HG03571 (cell line): ENCODE data around the gene MTG2.
A peak's percentile ranks its signal among the peaks of the same experiment; 100 is the strongest.

Source experiments
- ATAC-seq: cut with Tn5 transposase; IDR thresholded peaks from one replicate; pipeline ENCODE4 v1.9.1; 2021; ENCODE audit not compliant: unreplicated experiment

MTG2 gene

DNA sequence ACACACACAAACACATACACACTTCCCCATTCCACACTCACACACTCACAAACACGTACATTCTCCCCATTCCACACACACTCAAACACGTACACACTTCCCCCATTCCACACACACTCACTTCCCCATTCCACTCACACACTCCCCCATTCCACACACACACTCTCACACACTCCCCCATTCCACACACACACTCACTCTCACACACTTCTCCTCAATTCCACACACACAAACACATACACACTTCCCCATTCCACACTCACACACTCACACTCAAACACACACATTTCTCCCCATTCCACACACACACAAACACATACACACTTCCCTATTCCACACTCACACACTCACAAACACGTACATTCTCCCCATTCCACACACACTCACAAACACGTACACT lies 46.8 kb downstream of the MTG2 start:
- ATAC-seq, result no peak

DNA sequence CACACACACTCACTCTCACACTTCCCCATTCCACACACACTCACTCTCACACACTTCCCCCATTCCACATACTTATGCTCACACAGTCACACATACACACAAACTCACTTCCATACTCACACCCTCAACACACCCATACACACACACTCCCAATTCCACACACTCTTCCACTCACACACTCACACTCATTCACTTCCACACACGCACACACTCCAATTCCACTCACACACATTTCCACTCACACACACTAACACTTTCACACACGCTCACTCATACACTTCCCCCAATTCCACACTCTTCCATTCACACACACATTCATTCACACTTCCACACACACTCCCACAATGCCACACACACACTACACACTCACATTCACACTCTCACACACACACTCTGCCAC lies 47.4 kb downstream of the MTG2 start:
- no peak for ATAC-seq

DNA sequence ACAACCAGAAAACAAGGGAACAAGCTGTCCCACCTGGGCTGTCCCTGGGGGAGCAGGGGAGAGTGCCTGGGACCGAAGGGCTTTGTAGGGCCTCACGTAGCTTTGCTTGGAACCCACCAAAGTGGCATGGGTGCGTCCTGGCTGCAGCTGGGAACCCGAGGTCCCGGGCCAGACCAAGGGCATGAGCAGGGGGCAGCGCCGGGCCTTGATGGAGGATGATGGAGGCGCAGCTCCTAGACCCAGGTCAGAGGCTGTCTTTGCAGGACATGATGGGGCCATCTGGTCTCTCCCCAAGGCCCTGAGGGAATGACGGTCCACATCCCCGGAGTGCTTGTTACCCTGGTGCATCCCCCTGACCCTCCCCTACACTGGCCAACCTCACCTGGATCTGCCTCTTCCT lies 47.9 kb downstream of the MTG2 start:
- no peak for ATAC-seq

DNA sequence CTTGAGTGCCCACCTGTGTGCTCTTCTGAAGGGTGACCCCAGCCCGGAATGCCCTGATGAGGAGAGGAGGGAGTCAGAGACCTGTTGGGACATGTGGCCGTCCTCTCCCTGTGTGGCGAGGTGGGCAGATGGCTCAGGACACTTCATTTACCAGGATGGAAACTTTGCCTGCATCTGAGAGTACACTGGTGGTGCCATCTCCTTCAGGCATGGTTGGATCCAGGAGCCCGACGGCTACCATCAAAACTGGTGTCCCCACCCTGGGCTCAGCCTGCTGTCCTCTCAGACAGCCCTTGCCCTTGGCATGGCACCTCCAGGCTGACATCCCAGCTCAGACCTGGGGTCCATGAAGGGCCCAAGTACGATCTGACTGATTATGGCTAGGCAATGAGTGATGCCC lies 48.5 kb downstream of the MTG2 start:
- no peak for ATAC-seq

DNA sequence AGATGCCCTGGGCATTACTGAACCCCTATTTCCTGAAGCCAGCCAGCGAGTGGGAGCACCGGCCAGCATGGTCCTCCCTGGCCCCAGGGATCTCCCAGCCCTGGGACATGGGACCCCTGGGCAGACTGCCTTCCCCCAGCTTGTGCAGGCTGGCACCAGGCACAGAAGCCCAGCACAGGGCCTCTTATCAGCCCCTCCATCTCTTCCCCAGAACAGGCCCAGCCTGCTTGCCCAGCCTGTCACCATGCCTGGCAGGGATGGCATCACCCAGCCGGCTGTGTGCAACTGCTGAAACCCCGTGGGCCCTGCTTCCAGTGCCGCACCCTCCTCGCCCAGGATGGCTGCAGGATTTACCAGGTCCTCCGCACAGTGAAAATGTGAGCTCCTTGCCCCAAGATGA lies 49.4 kb downstream of the MTG2 start:
- ATAC-seq, result no peak

DNA sequence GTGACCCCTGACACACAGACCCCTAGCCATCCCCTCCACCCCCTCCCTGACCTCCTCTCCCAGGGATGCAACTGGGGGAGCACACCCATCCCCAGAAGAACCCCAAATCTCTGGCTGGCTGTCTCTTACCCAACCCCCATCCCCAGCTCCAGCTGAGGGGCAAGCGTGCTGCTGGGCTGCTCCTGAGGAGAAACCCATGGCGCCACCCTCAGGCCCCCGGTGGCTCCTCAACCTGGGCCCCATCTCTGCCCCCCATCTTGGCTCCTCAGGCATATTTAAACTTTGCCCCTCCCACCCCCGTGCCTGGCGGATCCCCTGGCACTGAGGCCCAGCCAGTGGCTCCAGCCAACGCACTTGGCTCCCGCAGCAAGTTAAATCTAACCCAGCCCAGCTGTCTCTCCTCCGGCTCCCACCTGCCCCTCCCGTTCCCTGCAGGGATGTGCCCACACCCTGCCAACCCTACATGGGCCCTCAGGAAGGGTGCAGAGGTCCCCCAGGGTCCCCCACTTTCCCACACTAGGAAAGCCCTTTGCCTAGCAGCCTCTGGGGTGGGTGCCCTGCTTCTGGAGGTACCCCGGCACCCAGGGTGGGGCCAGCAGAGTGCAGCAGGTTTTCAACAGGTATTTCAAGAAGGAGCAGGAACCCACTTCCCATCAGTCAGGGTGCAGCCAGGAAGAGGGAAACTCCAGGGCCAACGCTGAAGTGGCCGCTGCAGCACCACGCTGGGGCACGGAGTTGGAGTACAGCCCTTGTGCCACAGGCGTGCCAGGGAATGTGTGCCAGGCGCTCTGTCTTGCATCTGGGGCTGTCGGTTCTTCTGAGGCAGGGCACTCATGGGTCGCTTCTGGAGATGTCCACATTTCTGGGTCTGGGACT lies 50.2 kb downstream of the MTG2 start:
- no peak for ATAC-seq

DNA sequence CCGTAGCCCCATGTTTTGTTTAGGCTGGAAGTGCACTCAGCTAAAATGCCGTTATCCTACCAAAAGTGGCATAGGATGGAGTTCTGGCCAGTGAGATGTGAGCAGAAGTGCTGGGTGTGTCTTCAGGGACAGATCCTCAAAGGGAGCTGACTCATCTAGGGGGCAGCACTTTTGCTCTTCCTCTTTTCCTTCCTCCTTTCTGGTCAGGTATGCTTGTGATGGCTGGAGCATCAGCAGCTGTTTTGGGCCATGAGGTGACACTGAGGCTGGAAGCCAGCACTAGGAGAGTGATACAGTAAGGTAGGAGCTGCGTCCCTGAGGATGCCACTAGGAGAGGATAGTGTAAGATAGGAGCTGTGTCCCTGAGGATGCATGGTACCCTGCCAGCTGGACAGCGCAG lies 50.9 kb downstream of the MTG2 start:
- no peak for ATAC-seq

DNA sequence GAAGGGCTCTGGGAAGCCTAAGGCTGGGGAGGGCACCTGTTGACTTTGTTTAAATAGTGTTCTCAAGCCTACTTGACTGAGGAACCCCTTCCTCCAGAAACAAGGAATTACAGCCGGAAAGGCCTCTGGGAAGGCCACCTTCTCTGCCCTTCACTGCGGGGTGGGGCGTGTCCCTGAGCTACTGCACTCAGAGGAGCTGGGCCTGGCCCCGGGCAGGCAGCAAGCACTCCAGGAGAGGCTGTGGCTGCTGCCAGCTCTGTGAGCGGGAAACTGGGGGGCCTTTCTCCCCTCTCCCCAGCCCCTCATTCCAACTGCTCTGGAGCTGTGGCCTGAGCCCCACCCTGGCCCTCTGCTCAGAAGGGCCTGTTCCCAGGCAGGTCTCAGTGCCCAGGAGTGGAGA lies 51.5 kb downstream of the MTG2 start:
- ATAC-seq, result no peak

DNA sequence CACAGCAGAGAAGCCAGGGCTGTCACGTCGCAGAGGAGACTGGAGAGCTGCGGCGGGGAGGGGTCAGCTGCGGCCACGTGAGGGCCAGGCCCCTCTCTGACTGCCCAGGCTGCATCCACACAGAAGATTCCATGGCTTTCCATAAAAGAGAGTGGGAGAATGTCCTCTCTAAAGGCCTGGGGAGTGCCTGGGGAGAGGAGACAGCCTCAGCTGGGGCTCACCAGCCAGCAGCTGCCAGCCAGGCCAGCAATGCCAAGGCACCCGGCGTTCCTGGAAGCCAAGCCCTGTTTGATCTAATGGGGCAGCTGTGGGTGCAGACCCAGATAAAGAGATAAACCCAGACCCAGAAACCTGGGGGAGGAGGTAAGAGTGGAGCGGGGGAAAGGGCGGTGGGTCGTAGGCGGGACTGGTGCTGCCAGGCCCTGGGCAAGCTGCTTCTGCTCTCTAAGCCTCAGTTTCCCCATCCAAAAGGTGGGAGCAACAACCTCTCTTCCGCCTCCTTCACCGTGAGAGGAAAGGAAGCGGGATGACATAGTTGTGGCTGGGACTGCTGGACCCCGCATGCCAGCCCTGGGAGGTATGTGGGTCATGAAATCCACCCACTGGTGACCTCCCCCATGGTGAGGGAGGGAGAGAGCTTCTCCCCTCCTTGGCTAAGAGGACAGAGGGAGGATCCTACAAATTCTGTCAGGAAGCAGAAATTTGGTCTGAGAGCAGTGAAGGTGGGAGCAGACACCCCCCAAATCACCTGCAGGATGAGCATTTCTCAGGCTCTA lies 52.4 kb downstream of the MTG2 start:
- no peak for ATAC-seq

DNA sequence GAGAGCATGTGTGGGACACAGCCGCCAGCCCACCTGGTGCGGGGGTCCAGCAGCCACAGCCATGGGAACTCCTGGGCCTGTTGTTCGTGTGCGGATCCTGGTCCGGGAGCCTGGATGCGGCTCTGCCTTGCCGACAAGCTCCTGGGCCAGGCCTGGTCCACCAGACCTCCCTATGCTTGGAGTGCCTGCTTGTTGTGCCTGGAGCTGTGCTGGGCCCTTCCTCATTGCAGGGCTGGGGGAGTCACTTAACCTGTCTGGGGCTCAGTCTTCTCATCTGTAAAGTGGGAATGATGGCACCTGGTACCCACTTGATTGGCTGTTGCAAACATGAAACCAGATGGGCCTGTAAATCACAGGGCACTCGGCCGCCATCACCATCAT lies 52.9 kb downstream of the MTG2 start:
- ATAC-seq, result no peak

DNA sequence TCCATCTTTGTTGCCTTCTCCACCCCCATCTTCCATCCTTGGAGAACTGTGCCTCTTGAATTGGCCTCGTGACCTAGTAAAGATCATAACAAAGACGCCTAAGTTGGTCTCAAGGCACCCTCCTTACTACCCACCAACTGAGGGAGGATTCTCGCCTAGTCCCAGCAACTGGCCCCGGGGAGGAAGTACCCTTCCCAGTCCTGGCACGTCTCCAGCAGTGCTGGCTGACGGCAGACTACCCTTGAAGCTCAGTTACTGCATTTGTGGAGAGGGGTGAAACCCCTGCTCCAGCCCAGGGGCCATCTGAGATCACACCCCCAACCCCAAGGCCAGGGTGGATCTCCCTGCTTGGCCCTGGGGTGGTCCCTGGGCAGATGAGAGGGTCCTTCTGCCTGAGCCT lies 53.4 kb downstream of the MTG2 start:
- ATAC-seq, result no peak

DNA sequence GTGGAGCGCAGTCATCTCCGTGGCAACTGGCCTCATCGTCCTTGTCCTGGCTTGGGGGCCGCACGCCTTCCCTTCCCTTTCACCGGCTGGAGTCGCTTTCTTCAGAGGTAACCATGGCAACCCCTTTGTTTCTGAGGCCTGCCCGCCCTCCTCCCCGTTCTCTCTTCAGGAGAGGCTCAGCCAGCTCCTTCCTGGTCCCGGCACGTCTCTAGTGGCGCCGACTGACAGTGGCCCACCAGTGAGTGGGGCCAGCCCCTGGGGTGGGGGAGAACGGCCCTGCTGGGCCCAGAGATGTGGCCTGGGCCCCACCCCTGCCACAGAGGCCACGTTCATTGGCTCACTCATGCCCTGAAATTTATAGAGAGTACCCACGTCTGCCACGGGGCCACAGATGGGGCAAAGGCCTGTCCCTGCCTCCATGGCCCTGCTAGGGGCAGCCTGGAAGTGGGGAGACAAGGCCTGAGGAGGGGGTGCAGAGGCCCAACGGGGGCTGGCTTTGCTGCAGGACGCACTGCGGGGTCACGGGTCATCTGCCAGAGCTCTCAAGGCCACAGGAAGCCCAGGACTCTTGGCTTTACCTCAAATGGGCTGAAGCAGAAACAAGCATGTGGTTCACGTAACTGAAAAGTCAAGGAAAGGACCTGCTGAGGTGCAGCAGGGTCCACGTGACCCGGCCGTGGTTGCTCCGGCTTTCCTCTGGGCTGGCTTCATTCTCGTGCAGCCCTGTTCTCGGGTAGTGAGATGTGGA lies 54.1 kb downstream of the MTG2 start:
- no peak for ATAC-seq

DNA sequence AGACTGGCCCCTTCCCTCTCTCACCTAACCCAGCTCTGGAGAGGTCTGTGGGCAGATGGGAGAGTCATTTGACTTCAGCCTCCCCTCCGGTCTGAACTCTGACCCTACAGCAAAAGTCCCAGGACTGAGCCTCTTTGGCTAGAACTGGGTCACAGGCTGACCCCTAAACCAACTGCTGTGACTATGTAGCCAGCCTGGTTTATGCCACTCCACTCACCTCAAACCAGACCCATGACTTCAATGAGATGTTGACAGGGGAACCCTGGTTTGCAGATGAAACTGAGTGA lies 54.6 kb downstream of the MTG2 start:
- ATAC-seq, result no peak

DNA sequence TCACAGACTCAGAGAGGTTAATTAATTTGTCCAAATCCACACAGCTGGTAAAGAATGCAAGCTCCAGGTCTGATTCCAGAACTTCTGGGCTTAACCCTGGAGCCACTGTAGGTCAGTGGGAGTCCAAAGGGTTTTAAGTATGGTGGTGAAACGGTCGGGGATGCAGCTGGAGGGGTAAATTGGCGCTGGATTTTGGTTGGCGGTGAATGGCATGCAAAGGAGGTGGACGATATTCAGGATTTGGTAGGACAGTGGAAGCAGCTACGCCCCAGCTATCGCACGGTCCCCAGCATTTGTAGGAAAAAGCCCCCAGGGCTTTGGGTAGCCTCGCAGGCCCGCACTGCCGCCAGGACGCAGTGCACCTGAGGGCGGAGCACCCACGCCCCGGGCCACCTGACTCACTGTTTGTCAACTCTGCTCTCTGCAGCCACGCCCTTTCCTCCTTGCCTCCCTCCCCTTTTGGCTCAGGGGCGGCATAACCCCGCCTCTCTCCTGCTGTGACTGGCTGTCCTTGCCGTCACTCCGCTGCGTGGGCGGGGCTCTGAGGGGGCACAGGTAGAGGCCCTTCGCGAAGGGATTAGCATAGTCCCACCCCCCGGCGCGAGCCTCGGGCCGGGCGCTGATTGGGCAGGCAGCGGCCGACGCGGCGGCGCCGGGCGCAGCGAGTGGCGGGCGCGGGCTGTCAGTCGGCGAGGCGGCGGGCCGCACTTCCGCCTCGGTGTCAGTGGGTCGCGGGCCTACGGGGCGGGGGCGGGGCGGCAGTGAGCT lies 55.2 kb downstream of the MTG2 start, which contains the start of gene OSBPL2:
OSBPL2 (plus strand) TSS at position 721 of the 768 bp plus-strand sequence. CDS start 17,664 bp downstream, outside the sequence.
- ATAC-seq, result peak; percentile 99

DNA sequence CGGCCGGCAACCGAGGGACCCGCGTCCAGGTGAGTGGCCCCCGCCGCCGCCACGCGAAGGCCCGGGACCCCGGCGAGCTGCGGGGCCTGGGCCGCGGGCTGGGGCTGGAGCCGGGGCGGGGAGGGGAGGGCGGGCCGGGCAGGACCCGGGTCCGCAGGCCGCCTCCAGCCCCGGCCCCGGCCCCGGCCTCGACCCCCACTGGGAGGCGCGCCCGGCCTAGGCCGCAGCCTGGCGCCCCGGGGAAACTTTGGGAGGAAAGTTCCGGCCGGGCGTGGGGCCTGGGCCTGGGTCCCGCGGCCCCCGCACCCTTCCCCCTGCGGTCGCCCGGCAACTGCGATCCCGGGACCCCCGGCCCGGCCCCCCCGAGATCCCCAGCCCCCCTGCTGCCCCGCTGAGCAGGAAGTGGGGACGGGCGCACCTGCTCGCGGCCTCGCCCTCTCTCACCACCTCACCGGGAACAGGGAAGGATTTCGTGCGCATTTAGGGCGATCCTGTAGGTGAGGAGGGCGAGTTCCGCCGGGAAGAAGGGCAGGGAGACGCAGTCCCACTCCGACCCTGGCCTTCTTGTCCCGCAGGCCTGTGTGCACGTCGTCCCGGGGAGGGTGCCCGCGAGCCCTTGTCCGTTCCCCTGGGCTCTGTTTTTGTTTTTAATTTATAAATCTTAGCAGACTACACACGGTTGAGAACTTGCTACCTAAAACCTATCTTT lies 55.9 kb downstream of the MTG2 start:
- ATAC-seq, result peak; percentile 2

DNA sequence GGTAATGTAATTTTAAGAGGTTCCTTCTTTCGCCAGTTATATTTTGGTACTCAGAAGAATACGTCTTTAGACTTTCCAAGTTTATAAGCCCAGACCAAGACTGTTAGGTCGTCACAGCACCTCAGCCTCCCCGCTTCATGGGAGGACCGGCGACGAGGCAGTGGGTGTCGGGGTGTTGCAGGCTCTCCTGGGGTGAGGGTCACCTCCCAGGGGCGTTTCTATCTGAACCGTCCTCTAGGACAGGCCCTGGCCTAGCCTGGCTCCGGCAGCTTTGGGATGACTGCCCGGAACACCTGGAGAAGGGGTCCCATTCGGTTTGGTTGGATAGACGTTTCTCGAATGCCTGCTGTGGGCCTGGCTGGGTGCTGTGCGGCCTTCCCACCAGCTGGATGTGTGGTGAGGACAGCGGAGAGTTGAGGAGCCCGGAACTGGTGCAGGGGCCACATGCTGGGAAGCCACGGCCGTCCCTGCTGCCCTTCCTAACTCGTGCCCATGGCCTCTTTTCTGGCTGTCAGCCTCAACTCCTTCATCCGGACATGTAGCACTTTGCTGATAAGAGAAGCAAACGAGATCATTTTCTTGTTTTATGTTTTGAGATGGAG lies 56.6 kb downstream of the MTG2 start:
- no peak for ATAC-seq

DNA sequence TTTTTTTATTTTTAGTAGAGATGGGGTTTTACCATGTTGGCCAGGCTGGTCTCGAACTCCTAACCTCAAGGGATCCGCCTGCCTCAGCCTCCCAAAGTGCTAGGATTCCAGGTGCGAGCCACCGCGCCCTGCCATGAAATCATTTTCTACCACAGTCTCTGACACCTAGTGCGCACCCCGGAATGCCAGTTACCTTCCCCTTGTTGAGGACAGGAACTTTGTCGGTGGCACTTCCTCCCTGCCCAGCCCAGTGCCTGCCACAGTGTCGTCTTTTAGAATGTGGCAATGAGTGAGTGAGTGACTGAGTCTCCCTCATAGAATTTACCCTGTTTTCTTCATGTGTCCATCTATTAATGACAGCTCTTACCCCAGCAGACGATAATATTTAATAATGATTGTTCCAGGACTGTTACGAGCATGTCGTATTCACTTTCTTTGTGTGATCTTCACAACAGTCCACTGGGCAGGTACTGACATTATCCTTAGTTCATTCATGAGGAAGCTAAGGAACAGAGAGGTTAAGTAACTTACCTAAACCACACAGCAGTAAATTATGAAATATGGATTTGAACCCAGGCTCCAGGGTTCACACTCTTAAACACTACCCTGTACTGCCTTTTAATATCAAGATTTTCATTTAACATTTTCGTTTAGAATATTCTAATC lies 57.3 kb downstream of the MTG2 start:
- no peak for ATAC-seq

DNA sequence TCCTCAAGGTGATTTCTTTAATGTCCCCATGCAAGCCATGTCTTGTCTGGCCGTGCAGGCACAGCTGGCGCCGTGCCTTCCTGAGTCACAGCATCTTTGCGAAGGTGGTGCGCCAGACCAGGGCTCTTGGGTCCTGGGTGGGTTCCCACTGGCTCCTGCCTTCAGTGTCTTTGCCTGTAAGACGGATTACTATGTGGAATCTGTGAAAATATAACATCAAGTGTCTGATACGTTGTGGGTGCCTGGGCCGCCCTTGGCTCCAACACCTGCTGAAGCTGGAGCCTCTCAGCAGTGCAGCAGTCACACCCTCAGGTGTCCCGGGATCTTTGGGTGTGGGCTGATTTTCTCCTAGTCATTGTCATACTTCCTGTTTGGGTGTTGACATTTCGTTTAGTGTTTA lies 58.7 kb downstream of the MTG2 start:
- no peak for ATAC-seq

DNA sequence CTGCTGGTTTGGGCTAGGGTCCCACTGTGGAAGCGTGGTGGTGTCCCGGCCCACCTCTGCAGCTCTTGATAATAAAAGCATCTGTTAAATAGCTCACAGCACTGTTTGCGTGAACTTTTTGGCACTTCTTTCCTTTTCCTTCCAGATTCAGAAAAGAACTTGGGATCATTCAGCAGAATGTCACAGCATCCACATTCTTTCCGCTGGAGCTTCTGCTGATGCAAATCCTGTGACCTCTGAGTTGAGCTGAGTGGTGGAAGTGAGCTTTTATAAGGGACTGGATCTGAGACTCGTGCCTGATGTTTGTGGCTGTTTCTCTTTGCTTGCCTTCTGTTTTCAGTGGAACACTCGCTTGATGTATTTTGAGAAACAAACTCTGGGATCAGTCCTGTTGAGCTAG lies 59.3 kb downstream of the MTG2 start:
- ATAC-seq, result no peak

DNA sequence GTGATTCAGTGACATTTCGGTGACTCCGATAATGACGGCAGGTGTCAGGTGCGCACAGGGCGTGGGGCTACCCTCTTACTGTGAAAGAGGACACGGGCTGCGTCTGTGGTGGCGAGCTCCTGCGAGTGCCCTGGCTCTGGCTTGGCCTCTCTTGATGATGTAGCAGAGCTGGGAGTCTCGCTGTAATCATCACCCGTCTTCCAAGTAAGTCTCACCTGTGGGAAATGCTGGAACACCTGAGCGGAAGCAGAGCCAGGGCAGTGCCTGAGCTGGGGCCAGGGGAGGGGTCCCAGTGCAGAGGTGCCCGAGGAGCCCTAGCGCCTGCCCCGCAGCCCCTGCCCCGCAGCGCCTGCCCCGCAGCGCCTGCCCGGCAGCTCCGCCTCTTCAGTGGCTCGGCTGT lies 60.3 kb downstream of the MTG2 start:
- no peak for ATAC-seq
